Measurements from ENCODE around the gene SRMS. TPM values are rescaled to one million over a fixed set of nuclear protein-coding genes. Genes with fewer than 3 reads are reported as not detected.
A peak's percentile ranks its signal among the peaks of the same experiment; 100 is the strongest.

The SRMS gene
- total RNA-seq, 1 donor from 2014 or later = not detected

DNA sequence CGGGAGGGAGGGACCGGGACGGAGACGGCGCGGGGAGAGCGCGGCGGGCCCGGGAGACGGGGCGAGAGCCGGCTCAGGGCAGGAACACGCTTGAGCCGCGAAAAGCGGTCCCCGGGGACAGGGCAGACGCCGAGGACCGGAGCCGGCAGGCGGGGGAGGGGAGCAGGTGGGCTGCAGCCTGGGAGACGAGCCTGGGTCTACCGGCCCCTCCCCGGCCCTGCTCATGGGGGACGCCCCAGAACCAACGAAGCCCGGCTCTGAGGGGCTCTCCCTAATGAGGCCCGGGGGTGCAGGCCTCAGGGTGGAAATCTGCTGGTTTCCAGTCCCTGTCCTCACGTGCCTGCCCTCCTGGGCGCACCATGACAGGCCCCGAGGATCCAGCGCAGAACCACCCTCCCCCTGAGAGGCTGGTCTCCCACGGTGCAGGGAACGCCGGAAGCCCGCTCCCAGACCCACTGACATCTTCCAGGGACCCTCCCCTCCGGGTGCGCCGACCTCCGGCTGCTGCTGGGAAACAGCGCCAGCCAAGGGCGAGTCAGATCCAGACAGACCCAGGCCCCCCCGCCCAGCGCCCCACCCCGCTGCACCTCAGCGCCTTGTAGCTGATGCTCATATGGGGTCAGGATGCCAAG, 48.1 kb downstream of the SRMS start:
- Histone ChIP-seq H4K20me1 (ENCODE audit: low read depth) (peaks cover 20% of the 10 kb centered on the region), H3K4me1 (no peaks in the 10 kb centered on the region), H3K4me2 (peak overlapping the region; percentile 82), H3F3A (ENCODE audit: low read depth) (peaks cover 6% of the 10 kb centered on the region), H3K36me3 (no peaks in the 10 kb centered on the region), H3K9me3 (ENCODE audit: low read depth) (no peaks in the 10 kb centered on the region), H3K4me3 (peak overlapping the region; percentile 51), H3K27me3 (peaks cover 89% of the 10 kb centered on the region), H3K9ac (no peak overlapping the region), H3K79me2 (ENCODE audit: low read depth) (no peaks in the 10 kb centered on the region), H3K27ac (no peak overlapping the region), H2AFZ (replicated peaks) (no peak overlapping the region)
- DNase-seq (ENCODE audit: low spot score) = peak; percentile 61
- peaks cover 4% of the 10 kb centered on the region for H3K9me3 Mint-ChIP-seq
- no peaks in the 10 kb centered on the region for H3K36me3 Mint-ChIP-seq
- H3K4me1 Mint-ChIP-seq = peaks cover 12% of the 10 kb centered on the region
- H3K27ac Mint-ChIP-seq = no peak overlapping the region
- TF ChIP-seq EZH2phosphoT487 (IDR thresholded peaks at IDR 0.05) = no peak
- TF ChIP-seq EZH2 (IDR thresholded peaks at IDR 0.05) = no peak
- TF ChIP-seq, protein P1, sequence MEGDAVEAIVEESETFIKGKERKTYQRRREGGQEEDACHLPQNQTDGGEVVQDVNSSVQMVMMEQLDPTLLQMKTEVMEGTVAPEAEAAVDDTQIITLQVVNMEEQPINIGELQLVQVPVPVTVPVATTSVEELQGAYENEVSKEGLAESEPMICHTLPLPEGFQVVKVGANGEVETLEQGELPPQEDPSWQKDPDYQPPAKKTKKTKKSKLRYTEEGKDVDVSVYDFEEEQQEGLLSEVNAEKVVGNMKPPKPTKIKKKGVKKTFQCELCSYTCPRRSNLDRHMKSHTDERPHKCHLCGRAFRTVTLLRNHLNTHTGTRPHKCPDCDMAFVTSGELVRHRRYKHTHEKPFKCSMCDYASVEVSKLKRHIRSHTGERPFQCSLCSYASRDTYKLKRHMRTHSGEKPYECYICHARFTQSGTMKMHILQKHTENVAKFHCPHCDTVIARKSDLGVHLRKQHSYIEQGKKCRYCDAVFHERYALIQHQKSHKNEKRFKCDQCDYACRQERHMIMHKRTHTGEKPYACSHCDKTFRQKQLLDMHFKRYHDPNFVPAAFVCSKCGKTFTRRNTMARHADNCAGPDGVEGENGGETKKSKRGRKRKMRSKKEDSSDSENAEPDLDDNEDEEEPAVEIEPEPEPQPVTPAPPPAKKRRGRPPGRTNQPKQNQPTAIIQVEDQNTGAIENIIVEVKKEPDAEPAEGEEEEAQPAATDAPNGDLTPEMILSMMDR (IDR thresholded peaks at IDR 0.05) = no peak
- H3K4me3 Mint-ChIP-seq = peak overlapping the region; percentile 52
- H3K27me3 Mint-ChIP-seq (ENCODE audit: insufficient read depth, low read depth) = peaks cover 17% of the 10 kb centered on the region

DNA sequence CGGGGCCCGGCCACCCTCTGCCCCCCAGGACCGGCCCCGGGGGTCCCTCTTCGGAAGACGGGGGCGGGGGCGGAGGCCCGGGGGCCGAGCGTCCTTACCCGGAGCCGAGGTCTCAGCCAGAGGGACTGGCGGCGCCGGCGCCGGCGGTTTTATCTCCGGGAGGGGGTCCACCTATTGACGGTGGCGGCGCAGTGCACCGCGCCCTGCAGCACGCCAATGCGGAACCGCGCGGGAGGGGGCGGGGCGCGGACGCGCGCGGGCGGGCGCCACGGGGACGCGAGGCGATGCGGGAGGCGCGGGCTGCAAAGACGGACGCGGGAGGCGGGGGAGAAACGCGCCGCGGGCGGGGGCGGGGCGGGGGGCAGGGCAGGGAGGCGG, 48.6 kb downstream of the SRMS start, which contains the start of gene EEF1A2:
Gene EEF1A2 (minus strand): TSS at position 124 of the 378 bp plus-strand sequence. CDS start 1,320 bp downstream, outside the sequence.
- H3K4me2 ChIP-seq = peak within 1 kb of the TSS; percentile 82
- no peak within 1 kb of the TSS for H3K27ac Mint-ChIP-seq
- H2AFZ ChIP-seq (replicated peaks) = no peak within 1 kb of the TSS
- no peak within 1 kb of the TSS for H3K9ac ChIP-seq
- TF ChIP-seq, protein P1 (IDR thresholded peaks at IDR 0.05) = peak; percentile 29
- peak; percentile 62 for TF ChIP-seq EZH2 (IDR thresholded peaks at IDR 0.05)
- peak; percentile 48 for TF ChIP-seq EZH2phosphoT487 (IDR thresholded peaks at IDR 0.05)
- H4K20me1 ChIP-seq (ENCODE audit: low read depth) = peaks cover 20% of the 10 kb centered on the region
- peak within 1 kb of the TSS; percentile 51 for H3K4me3 ChIP-seq
- no peaks in the 10 kb centered on the region for H3K79me2 ChIP-seq (ENCODE audit: low read depth)
- H3K9me3 Mint-ChIP-seq = peaks cover 2% of the 10 kb centered on the region
- H3K27me3 ChIP-seq = peaks cover 84% of the 10 kb centered on the region
- no peak within 1 kb of the TSS for H3K27ac ChIP-seq
- peaks cover 17% of the 10 kb centered on the region for H3K27me3 Mint-ChIP-seq (ENCODE audit: insufficient read depth, low read depth)
- peaks cover 6% of the 10 kb centered on the region for H3F3A ChIP-seq (ENCODE audit: low read depth)
- H3K36me3 ChIP-seq = no peaks in the 10 kb centered on the region
- peak within 1 kb of the TSS; percentile 70 for H3K4me3 Mint-ChIP-seq
- H3K9me3 ChIP-seq (ENCODE audit: low read depth) = no peaks in the 10 kb centered on the region
- DNase-seq (ENCODE audit: low spot score) = peak; percentile 70
- H3K4me1 Mint-ChIP-seq = peaks cover 12% of the 10 kb centered on the region
- no peaks in the 10 kb centered on the region for H3K4me1 ChIP-seq
- no peaks in the 10 kb centered on the region for H3K36me3 Mint-ChIP-seq

DNA sequence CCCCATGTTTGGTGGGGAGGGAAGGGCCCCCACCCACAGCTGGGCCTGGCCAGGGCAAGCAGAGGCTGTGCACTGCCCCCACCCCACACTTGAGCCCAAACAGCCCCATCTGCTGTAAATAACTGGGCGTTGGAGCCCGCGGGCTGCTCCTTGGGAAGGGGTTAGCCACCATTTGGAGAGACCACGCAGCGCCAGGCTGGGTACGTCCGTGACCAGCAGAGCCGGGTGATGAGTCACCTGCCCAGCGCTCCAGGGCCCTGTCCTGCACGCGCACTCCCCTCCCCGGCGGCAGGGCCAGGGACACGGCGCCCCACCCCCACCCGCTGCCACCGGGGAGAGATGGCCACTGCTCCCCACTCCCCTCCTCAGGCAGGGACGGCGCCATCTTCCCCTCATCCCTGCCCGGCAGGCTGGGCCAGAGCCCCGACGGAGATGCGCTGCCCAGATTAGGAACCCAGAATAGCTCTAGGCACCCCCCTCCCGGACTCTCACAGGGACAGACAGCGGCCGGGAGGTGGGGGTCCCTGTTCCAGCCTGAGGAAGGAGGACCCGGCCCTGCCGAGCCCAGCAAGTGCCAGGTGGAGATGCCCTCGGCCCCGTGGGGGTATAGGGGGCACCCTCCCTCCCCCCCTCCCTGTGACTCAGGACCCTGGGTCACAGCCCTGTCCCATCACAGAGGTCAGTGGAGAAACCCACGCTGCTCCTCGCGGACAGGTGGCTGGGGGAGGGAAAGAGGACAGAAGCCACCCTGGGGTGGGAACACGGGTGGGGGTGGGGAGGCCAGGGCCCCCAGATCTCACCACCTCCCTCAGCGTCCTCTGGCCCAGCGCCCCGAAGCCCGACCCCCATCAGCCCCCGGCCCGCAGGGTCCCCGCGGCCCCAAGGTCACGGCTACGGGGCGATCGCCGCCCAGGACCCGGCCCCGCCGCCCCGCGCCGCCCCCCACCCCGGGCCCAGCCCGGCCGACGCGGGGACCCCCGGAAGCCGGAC, 49.3 kb downstream of the SRMS start:
- no peak for DNase-seq (ENCODE audit: low spot score)
- no peaks in the 10 kb centered on the region for H3K36me3 Mint-ChIP-seq
- Histone ChIP-seq H3K9me3 (ENCODE audit: low read depth) (no peaks in the 10 kb centered on the region), H4K20me1 (ENCODE audit: low read depth) (peaks cover 20% of the 10 kb centered on the region), H3K27me3 (peaks cover 77% of the 10 kb centered on the region), H3K79me2 (ENCODE audit: low read depth) (no peaks in the 10 kb centered on the region), H3K9ac (no peak overlapping the region), H2AFZ (replicated peaks) (no peak overlapping the region), H3K4me3 (peak overlapping the region; percentile 51), H3K4me2 (peak overlapping the region; percentile 82), H3K27ac (no peak overlapping the region), H3K4me1 (no peaks in the 10 kb centered on the region), H3F3A (ENCODE audit: low read depth) (peaks cover 6% of the 10 kb centered on the region), H3K36me3 (no peaks in the 10 kb centered on the region)
- no peak overlapping the region for H3K27ac Mint-ChIP-seq
- H3K4me3 Mint-ChIP-seq = peak overlapping the region; percentile 70
- H3K4me1 Mint-ChIP-seq = peaks cover 9% of the 10 kb centered on the region
- peaks cover 17% of the 10 kb centered on the region for H3K27me3 Mint-ChIP-seq (ENCODE audit: insufficient read depth, low read depth)
- peaks cover 2% of the 10 kb centered on the region for H3K9me3 Mint-ChIP-seq
- TF ChIP-seq, protein P1 (IDR thresholded peaks at IDR 0.05) = no peak
- TF ChIP-seq EZH2 (IDR thresholded peaks at IDR 0.05) (peak; percentile 83), EZH2phosphoT487 (IDR thresholded peaks at IDR 0.05) (peak; percentile 85)

Data from neural progenitor cell (in vitro differentiated cells).